Measurements from ENCODE around the gene ATG4B.

DNA sequence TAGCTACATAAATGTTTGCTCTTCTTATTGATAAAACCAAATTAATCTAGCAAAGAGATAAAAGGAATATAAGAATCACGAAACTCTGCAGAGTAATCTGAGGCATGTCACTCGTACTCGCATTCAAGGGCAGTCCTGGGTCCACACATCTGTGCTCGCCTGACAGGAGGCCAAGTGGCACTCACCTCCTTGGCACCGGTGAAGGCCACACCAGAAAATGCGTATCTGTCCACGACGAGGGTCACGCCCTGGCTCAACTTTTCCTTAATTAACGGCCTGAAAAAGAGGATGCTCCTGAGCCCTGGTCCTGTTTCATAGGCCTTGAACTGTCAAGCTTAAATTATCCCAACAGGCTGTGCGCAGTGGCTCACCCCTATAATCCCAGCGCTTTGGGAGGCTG, 42.6 kb downstream of the ATG4B start:
- TF ChIP-seq, protein P1, sequence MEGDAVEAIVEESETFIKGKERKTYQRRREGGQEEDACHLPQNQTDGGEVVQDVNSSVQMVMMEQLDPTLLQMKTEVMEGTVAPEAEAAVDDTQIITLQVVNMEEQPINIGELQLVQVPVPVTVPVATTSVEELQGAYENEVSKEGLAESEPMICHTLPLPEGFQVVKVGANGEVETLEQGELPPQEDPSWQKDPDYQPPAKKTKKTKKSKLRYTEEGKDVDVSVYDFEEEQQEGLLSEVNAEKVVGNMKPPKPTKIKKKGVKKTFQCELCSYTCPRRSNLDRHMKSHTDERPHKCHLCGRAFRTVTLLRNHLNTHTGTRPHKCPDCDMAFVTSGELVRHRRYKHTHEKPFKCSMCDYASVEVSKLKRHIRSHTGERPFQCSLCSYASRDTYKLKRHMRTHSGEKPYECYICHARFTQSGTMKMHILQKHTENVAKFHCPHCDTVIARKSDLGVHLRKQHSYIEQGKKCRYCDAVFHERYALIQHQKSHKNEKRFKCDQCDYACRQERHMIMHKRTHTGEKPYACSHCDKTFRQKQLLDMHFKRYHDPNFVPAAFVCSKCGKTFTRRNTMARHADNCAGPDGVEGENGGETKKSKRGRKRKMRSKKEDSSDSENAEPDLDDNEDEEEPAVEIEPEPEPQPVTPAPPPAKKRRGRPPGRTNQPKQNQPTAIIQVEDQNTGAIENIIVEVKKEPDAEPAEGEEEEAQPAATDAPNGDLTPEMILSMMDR (IDR thresholded peaks at IDR 0.05) = no peak
- TF ChIP-seq POLR2A (IDR thresholded peaks at IDR 0.05) = no peak

All from heart left ventricle (tissue), 13 donors.